Suprapubic skin (tissue), 4 donors: Measurements from ENCODE around the gene NFIB. TPM values are rescaled to one million over a fixed set of nuclear protein-coding genes. Genes with fewer than 3 reads are reported as not detected.
A peak's percentile ranks its signal among the peaks of the same experiment; 100 is the strongest.

Source experiments
- DNase-seq, 2 donors: peaks; one replicate each; pipeline ENCODE4 v3.0.0-alpha.2; 2019; ENCODE audit warnings: low spot score in 2 of 2
- H3K27ac ChIP-seq: fragments of 200-600 bp; sonication (generic); one replicate; pipeline ENCODE4 v1.5.1; 2019
- H3K27me3 ChIP-seq: fragments of 200-600 bp; sonication (generic); one replicate; pipeline ENCODE4 v1.5.1; 2019
- H3K36me3 ChIP-seq: fragments of 200-600 bp; sonication (generic); one replicate; pipeline ENCODE4 v1.5.1; 2019
- H3K4me1 ChIP-seq: fragments of 200-600 bp; sonication (generic); one replicate; pipeline ENCODE4 v1.5.1; 2019
- H3K4me3 ChIP-seq: fragments of 200-600 bp; sonication (generic); one replicate; pipeline ENCODE4 v1.5.1; 2019; ENCODE audit warnings: mild to moderate bottlenecking
- H3K9me3 ChIP-seq: fragments of 200-600 bp; sonication (generic); one replicate; pipeline ENCODE4 v1.5.1; 2019
- CTCF ChIP-seq, 2 donors: fragments of 200-600 bp in 1 of 2; fragments of 450-650 bp in 1 of 2; sonication (generic) in 1 of 2; IDR thresholded peaks; one replicate each; pipeline ENCODE4 v1.5.1; 2016 to 2019; ENCODE audit warnings: antibody characterized with exemption in 2 of 2, mild to moderate bottlenecking in 1 of 2, moderate library complexity in 1 of 2
- EP300 ChIP-seq: sonication (generic); formaldehyde crosslinking; IDR thresholded peaks from one replicate; pipeline ENCODE4 v1.6.1; 2017; ENCODE audit warnings: antibody characterized with exemption
- POLR2A ChIP-seq, 2 donors: fragments of 450-650 bp; IDR thresholded peaks; one replicate each; pipeline ENCODE4 v1.6.1; 2017; ENCODE audit warnings: antibody characterized with exemption in 2 of 2, mild to moderate bottlenecking in 2 of 2, moderate library complexity in 2 of 2
- POLR2AphosphoS5 ChIP-seq, 3 donors: sonication (generic); formaldehyde crosslinking; IDR thresholded peaks; one replicate each; pipeline ENCODE4 v1.6.1; 2017; ENCODE audit warnings: antibody characterized with exemption in 3 of 3
- WGBS: methylation state at CpG from one replicate; pipeline ENCODE4 v1.1.5; 2018; 5-methylcytosine and 5-hydroxymethylcytosine counted together
- total RNA-seq, 4 donors: library from RNA; depleted of rRNA; stranded (reverse); fragments of >200 nt; gene quantifications; one replicate each; pipeline ENCODE4 v1.1.0, GENCODE V29; 2016

Gene NFIB
- total RNA-seq, 4 donors from 2014 or later = 90.4 to 204 (median 112) TPM

- peak overlapping the region; percentile 98 for H3K27ac ChIP-seq
- no peaks in the 10 kb centered on the region for H3K36me3 ChIP-seq
- H3K4me3 ChIP-seq = peak overlapping the region; percentile 71
- H3K27me3 ChIP-seq = no peaks in the 10 kb centered on the region
- DNase-seq = no peak
- peaks cover 61% of the 10 kb centered on the region for H3K4me1 ChIP-seq
- TF ChIP-seq EP300 (no peak), POLR2A (IDR thresholded peaks at IDR 0.05) (no peak), POLR2AphosphoS5 (IDR thresholded peaks at IDR 0.05) (no peak), CTCF (IDR thresholded peaks at IDR 0.05) (no peak)
- WGBS = 25% methylated on average over 4 of the region's 4 CpGs
- H3K9me3 ChIP-seq = no peaks in the 10 kb centered on the region
Observed at GRCh38 chr9:14317667-14318320, 3.9 kb upstream of the NFIB start.

- TF ChIP-seq EP300 (no peak), POLR2AphosphoS5 (IDR thresholded peaks at IDR 0.05) (no peak), CTCF (IDR thresholded peaks at IDR 0.05) (no peak)
- H3K27me3 ChIP-seq = no peaks in the 10 kb centered on the region
- DNase-seq = no peak
- H3K36me3 ChIP-seq = no peaks in the 10 kb centered on the region
- peak overlapping the region; percentile 98 for H3K27ac ChIP-seq
- no peaks in the 10 kb centered on the region for H3K9me3 ChIP-seq
- H3K4me3 ChIP-seq = peak overlapping the region; percentile 71
- H3K4me1 ChIP-seq = peaks cover 60% of the 10 kb centered on the region
- WGBS = 19% methylated on average over 8 of the region's 8 CpGs
Observed at GRCh38 chr9:14316602-14317300, 2.8 kb upstream of the NFIB start.

- Histone ChIP-seq H3K4me3 (peak overlapping the region; percentile 71), H3K27ac (peak overlapping the region; percentile 98), H3K4me1 (peaks cover 56% of the 10 kb centered on the region), H3K9me3 (no peaks in the 10 kb centered on the region), H3K36me3 (no peaks in the 10 kb centered on the region), H3K27me3 (no peaks in the 10 kb centered on the region)
- 3% methylated on average over 40 of the region's 42 CpGs for WGBS
- TF ChIP-seq POLR2AphosphoS5 (IDR thresholded peaks at IDR 0.05) (peak in 1 of 3 donors; percentile 16), EP300 (no peak)
- DNase-seq = peak in 1 of 2 donors; percentile 73
Observed at GRCh38 chr9:14315875-14316601, 2.1 kb upstream of the NFIB start.

- peaks cover 53% of the 10 kb centered on the region for H3K4me1 ChIP-seq
Observed at GRCh38 chr9:14314929-14315874, 1.3 kb upstream of the NFIB start.

More at GRCh38 chr9:14314929-14315874, 1.3 kb upstream of the NFIB start:
- Histone ChIP-seq H3K27ac (peak overlapping the region; percentile 98), H3K27me3 (no peaks in the 10 kb centered on the region), H3K4me3 (peak overlapping the region; percentile 71), H3K36me3 (no peaks in the 10 kb centered on the region), H3K9me3 (no peaks in the 10 kb centered on the region)
- WGBS = 3% methylated on average over 34 of the region's 109 CpGs
- TF ChIP-seq POLR2A (IDR thresholded peaks at IDR 0.05) = peak in 1 of 2 donors; percentile 59
- TF ChIP-seq CTCF (IDR thresholded peaks at IDR 0.05) = no peak
- TF ChIP-seq EP300 = no peak
- TF ChIP-seq POLR2AphosphoS5 (IDR thresholded peaks at IDR 0.05) = peak in 2 of 3 donors; percentile 8 to 56
- DNase-seq = peak; percentile 94 to 96
